ENCODE measurements around the gene TBXAS1. TPM values are rescaled to one million over a fixed set of nuclear protein-coding genes. Genes with fewer than 3 reads are reported as not detected.

TBXAS1 gene
- polyA plus RNA-seq, 1 experiment: 53.2 TPM

DNA sequence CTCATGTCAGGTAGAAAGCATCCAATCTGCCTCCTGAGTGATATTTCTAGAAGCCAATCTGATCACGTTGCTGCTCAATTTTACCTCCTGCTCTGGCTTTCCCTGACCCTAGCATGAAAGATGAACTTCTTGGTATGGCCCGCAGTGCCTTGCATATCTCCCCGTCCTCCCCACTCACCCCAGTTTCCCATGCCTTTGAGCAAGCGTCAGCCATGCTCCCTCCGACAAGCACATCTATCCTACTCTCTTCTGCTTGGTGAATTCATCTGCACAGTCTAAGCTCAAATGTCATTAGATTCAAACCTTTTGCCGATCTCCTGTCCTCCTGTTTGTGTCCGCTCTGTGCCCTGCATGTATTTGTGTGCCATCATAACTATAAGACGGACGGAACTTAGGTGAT, 6.2 kb upstream of the TBXAS1 start:
- POLR2A ChIA-PET: interaction anchor here (1.2 to 1.6 kb wide), 2 partner anchors 12 to 16 kb away, joined by 3 to 10 read pairs; no protein-coding TSS in a partner anchor
- Histone ChIP-seq H3K27me3 (ENCODE audit: control insufficient read depth, insufficient read depth, low read length) (peaks cover 3% of the 10 kb centered on the region), H3K27ac (ENCODE audit: low read depth, low read length) (no peak overlapping the region), H3K4me3 (ENCODE audit: low read depth, low read length) (no peak overlapping the region), H3K9me3 (ENCODE audit: control insufficient read depth, insufficient read depth, low read length) (no peaks in the 10 kb centered on the region)
- TF ChIP-seq, protein P1, sequence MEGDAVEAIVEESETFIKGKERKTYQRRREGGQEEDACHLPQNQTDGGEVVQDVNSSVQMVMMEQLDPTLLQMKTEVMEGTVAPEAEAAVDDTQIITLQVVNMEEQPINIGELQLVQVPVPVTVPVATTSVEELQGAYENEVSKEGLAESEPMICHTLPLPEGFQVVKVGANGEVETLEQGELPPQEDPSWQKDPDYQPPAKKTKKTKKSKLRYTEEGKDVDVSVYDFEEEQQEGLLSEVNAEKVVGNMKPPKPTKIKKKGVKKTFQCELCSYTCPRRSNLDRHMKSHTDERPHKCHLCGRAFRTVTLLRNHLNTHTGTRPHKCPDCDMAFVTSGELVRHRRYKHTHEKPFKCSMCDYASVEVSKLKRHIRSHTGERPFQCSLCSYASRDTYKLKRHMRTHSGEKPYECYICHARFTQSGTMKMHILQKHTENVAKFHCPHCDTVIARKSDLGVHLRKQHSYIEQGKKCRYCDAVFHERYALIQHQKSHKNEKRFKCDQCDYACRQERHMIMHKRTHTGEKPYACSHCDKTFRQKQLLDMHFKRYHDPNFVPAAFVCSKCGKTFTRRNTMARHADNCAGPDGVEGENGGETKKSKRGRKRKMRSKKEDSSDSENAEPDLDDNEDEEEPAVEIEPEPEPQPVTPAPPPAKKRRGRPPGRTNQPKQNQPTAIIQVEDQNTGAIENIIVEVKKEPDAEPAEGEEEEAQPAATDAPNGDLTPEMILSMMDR (IDR thresholded peaks at IDR 0.05; ENCODE audit: low read depth, low read length): no peak
- DNase-seq (ENCODE audit: low read depth, low spot score): no peak
- CTCF ChIA-PET: interaction anchor here (0.8 kb wide), 1 partner anchor 13 kb away, joined by 3 read pairs; no protein-coding TSS in a partner anchor

DNA sequence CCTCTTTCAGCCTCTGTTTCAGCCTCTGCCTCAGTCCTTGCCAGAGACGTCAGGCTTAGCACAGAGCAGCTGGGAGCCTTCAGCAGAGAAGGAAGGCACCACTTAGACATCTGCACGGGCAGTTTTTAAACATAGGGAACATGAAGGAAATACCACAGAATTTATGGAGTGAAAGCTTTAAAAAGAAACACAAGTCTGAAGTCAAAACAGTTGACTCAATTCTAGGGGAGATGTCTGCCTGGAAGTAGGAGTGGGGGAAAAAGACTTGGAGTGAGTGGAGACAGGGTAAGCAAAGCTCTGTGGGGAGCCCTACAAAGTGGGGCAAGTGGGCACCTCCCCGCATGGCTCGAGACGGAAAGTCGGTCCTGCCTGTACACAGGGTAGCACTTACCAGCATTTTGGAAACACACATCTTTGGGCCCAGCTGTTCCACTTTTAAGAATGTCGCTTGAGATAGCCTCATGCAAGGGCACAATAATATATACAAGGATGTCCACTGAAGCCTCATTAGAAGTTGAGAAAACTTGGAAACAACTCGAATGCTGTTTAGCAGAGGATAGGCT, 5.0 kb upstream of the TBXAS1 start:
- Histone ChIP-seq H3K27me3 (ENCODE audit: control insufficient read depth, insufficient read depth, low read length) (peaks cover 3% of the 10 kb centered on the region), H3K9me3 (ENCODE audit: control insufficient read depth, insufficient read depth, low read length) (no peaks in the 10 kb centered on the region), H3K27ac (ENCODE audit: low read depth, low read length) (peak overlapping the region; percentile 60), H3K4me3 (ENCODE audit: low read depth, low read length) (peak overlapping the region; percentile 7; the same call in 1 of the 2 replicates)
- ChIA-PET CTCF (interaction anchor here (0.6 to 1.3 kb wide), 2 partner anchors 8 to 177 kb away, joined by 3 to 4 read pairs; no protein-coding TSS in a partner anchor), POLR2A (interaction anchor here (0.6 to 1.7 kb wide), 6 partner anchors 13 to 205 kb away, joined by 3 to 21 read pairs (median 6); no protein-coding TSS in a partner anchor)
- peak; percentile 68 for DNase-seq (ENCODE audit: low read depth, low spot score)
- TF ChIP-seq, protein P1 (IDR thresholded peaks at IDR 0.05; ENCODE audit: low read depth, low read length): no peak

DNA sequence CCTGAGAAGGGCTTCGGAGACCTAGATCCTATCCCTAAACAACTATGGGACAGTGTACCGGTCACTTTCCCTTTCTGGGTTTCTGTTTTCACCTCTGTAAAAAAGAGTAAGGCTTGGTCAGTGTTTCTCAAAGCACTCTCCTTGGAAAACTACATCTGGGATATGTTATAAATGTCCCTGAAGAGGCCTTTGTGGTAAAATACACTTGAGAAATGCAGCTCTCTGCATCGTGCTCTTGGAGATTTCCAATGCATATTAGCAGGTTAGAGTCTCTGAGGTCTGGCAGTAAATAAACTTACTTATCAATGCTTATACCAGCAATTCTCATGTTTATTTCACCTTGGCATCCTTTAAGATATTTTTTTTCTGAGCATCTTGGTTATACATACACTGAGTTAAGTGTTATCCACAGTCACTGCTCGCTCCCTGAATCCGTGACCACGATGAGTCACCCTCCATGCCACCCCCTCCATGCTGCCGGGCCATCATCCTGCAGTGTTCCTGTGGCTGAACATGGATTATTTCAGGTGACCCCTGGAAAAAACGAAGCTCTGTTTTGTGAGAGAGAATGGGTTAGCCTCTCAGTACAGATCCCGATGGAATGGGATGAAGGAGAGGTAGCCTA, 3.3 kb upstream of the TBXAS1 start:
- H3K27me3 ChIP-seq (ENCODE audit: control insufficient read depth, insufficient read depth, low read length): peaks cover 3% of the 10 kb centered on the region
- CTCF ChIA-PET: interaction anchor here (0.6 kb wide), 1 partner anchor 179 kb away, joined by 6 read pairs; no protein-coding TSS in a partner anchor

DNA sequence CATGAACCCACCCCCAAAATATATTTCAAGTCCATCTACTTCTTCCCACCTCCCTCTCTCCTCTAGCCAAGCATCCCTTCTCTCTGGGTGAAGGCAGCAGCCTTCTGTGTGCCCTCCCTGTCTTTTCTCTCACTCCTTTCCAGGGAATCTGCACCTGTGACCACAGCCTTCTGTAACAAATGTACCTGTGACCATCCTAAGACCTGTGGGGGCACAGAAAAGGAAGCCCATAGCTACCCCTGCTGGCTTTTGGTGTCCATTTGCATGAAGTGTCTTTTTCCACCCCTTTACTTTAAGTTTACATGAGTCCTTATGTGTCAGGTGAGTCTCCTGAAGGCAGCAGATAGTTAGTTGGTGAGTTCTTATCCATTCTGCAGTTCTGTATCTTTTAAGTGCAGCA, 2.0 kb upstream of the TBXAS1 start:
- no peak for DNase-seq (ENCODE audit: low read depth, low spot score)
- TF ChIP-seq, protein P1 (IDR thresholded peaks at IDR 0.05; ENCODE audit: low read depth, low read length): no peak
- Histone ChIP-seq H3K27ac (ENCODE audit: low read depth, low read length) (no peak overlapping the region), H3K27me3 (ENCODE audit: control insufficient read depth, insufficient read depth, low read length) (peaks cover under 1% of the 10 kb centered on the region), H3K9me3 (ENCODE audit: control insufficient read depth, insufficient read depth, low read length) (no peaks in the 10 kb centered on the region), H3K4me3 (ENCODE audit: low read depth, low read length) (no peak overlapping the region)
- ChIA-PET CTCF (no interaction called here), POLR2A (no interaction called here)

More for the DNA sequence above, 3.3 kb upstream of the TBXAS1 start:
- peak; percentile 7 for DNase-seq (ENCODE audit: low read depth, low spot score)
- TF ChIP-seq, protein P1 (IDR thresholded peaks at IDR 0.05; ENCODE audit: low read depth, low read length): no peak
- no peak overlapping the region for H3K4me3 ChIP-seq (ENCODE audit: low read depth, low read length)
- no peaks in the 10 kb centered on the region for H3K9me3 ChIP-seq (ENCODE audit: control insufficient read depth, insufficient read depth, low read length)
- H3K27ac ChIP-seq (ENCODE audit: low read depth, low read length): peak overlapping the region; percentile 57
- POLR2A ChIA-PET: interaction anchor here (1.0 kb wide), 1 partner anchor 16 kb away, joined by 3 read pairs; no protein-coding TSS in a partner anchor

DNA sequence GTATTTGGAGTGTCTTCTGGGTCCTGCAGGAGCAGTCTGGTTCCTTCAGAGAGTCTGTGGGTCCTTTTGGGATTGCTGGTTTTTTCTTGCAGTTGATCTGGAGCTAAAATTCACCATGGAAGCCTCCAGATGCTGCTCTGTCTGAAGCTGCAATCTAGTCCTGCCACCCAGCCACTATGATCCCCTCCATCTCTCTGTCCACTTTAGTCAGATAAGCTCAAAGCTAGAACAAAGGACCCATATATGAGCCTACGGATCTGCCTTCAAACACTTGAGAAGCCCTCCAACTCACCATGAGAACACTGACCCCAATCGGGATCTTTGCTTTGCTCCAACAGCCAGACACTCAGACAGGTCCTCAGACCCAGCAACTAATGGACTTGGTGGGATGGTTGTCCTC, 618 bp upstream of the TBXAS1 start:
- no peak for DNase-seq (ENCODE audit: low read depth, low spot score)
- Histone ChIP-seq H3K9me3 (ENCODE audit: control insufficient read depth, insufficient read depth, low read length) (peaks cover 4% of the 10 kb centered on the region; the same call in 1 of the 2 replicates), H3K4me3 (ENCODE audit: low read depth, low read length) (no peak overlapping the region), H3K27ac (ENCODE audit: low read depth, low read length) (no peak overlapping the region), H3K27me3 (ENCODE audit: control insufficient read depth, insufficient read depth, low read length) (no peaks in the 10 kb centered on the region)
- ChIA-PET POLR2A (no interaction called here), CTCF (interaction anchor here (2.0 kb wide), 1 partner anchor 226 kb away, joined by 4 read pairs; no protein-coding TSS in a partner anchor)
- TF ChIP-seq, protein P1 (IDR thresholded peaks at IDR 0.05; ENCODE audit: low read depth, low read length): no peak
